GM12874 (cell line): ENCODE data around the gene DOCK2.

ENCODE experiments used
- CTCF ChIP-seq: IDR thresholded peaks from 2 replicates; pipeline ENCODE4 v1.5.1; 2011; ENCODE audit warnings: low read depth, mild to moderate bottlenecking, control low read depth, low read length, moderate library complexity; ENCODE audit not compliant: insufficient read depth

DOCK2 gene

GRCh38 chr5:169917500-169917899, 280.4 kb downstream of the DOCK2 start:
- no peak for TF ChIP-seq CTCF

- no peak for TF ChIP-seq CTCF
These were observed 281.2 kb downstream of the DOCK2 start for GRCh38 chr5:169918228-169918627.

- TF ChIP-seq CTCF = no peak
These were observed 283.4 kb downstream of the DOCK2 start for GRCh38 chr5:169920474-169920873.

- TF ChIP-seq CTCF = no peak
These were observed 284.3 kb downstream of the DOCK2 start for GRCh38 chr5:169921384-169921783.

- no peak for TF ChIP-seq CTCF
These were observed 284.9 kb downstream of the DOCK2 start for GRCh38 chr5:169921949-169922348.

GRCh38 chr5:169922474-169922873, 285.4 kb downstream of the DOCK2 start:
- no peak for TF ChIP-seq CTCF

GRCh38 chr5:169923988-169924387, 286.9 kb downstream of the DOCK2 start:
- no peak for TF ChIP-seq CTCF

GRCh38 chr5:169933127-169933526, 296.1 kb downstream of the DOCK2 start:
- TF ChIP-seq CTCF = no peak
